IMR-90 (cell line): ENCODE results near the gene PRR5. TPM values are rescaled to one million over a fixed set of nuclear protein-coding genes. Genes with fewer than 3 reads are reported as not detected.

ENCODE experiments used
- ATAC-seq: fragments of 200-7000 bp; cut with Tn5 transposase; 2 replicates; pipeline ENCODE4 v1.9.1; 2020; ENCODE audit warnings: low read depth, mild to moderate bottlenecking, moderate library complexity
- BruUV-seq: library from RNA; stranded (reverse); fragments of 400-500 nt; replicated peaks from 2 replicates; lab custom pipeline; 2021; lab: Mats Ljungman, UMichigan
- CTCF ChIA-PET: fragments of 300-600 bp; formaldehyde crosslinking; extraction: SDS; loops from one replicate; lab custom pipeline; 2021; ENCODE audit warnings: antibody characterized with exemption; lab: Yijun Ruan, JAX
- POLR2A ChIA-PET: fragments of 300-600 bp; sonication (Branson Sonifier 250); formaldehyde crosslinking; loops from one replicate; lab custom pipeline; 2022; ENCODE audit warnings: antibody characterized with exemption; ENCODE audit not compliant: unreplicated experiment; lab: Charles Lee
- DNase-seq: peaks from one replicate; pipeline ENCODE4 v3.0.0; 2013
- H2AFZ ChIP-seq: replicated peaks from 2 replicates; pipeline ENCODE3; 2013; ENCODE audit warnings: low read length, mild to moderate bottlenecking; ENCODE audit not compliant: poor library complexity
- H2AK5ac ChIP-seq: 2 replicates; pipeline ENCODE4 v1.6.1; 2013; ENCODE audit warnings: low read depth, low read length, inconsistent platforms
- H2AK9ac ChIP-seq: replicated peaks from 2 replicates; pipeline ENCODE3; 2013; ENCODE audit warnings: mild to moderate bottlenecking, low read depth, low read length, moderate library complexity; ENCODE audit not compliant: poor library complexity
- H2BK120ac ChIP-seq: 2 replicates; pipeline ENCODE4 v1.6.1; 2013; ENCODE audit warnings: low read depth, low read length, inconsistent platforms
- H2BK15ac ChIP-seq: 3 replicates; pipeline ENCODE4 v1.6.1; 2013; ENCODE audit warnings: low read depth, low read length, inconsistent platforms
- H2BK20ac ChIP-seq: 2 replicates; pipeline ENCODE4 v1.6.1; 2013; ENCODE audit warnings: low read depth, mild to moderate bottlenecking, inconsistent platforms, low read length, moderate library complexity
- H2BK5ac ChIP-seq: 2 replicates; pipeline ENCODE4 v1.6.1; 2013; ENCODE audit warnings: mild to moderate bottlenecking, low read depth, low read length, inconsistent platforms; ENCODE audit not compliant: poor library complexity, severe bottlenecking
- H3K14ac ChIP-seq: replicated peaks from 2 replicates; pipeline ENCODE4 v1.6.1; 2013; ENCODE audit warnings: low read depth, low read length, inconsistent platforms
- H3K18ac ChIP-seq: 2 replicates; pipeline ENCODE4 v1.6.1; 2013; ENCODE audit warnings: low read depth, low read length, control low read depth
- H3K23ac ChIP-seq: 2 replicates; pipeline ENCODE4 v1.6.1; 2013; ENCODE audit warnings: low read depth, low read length, inconsistent platforms
- H3K27ac ChIP-seq: 2 replicates; pipeline ENCODE4 v1.5.1; 2013; ENCODE audit warnings: mild to moderate bottlenecking, control low read depth, low read length; ENCODE audit not compliant: insufficient read depth
- H3K27me3 ChIP-seq: 2 replicates; pipeline ENCODE4 v1.6.1; 2013; ENCODE audit warnings: low read length; ENCODE audit not compliant: control insufficient read depth, insufficient read depth
- H3K36me3 ChIP-seq: 2 replicates; pipeline ENCODE4 v1.6.1; 2013; ENCODE audit warnings: low read length, mixed read lengths; ENCODE audit not compliant: control insufficient read depth, insufficient read depth
- H3K4ac ChIP-seq: 2 replicates; pipeline ENCODE4 v1.6.1; 2013; ENCODE audit warnings: low read depth, low read length, inconsistent platforms
- H3K4me1 ChIP-seq: 2 replicates; pipeline ENCODE4 v1.6.1; 2013; ENCODE audit warnings: low read length, mixed read lengths; ENCODE audit not compliant: control insufficient read depth, insufficient read depth
- H3K4me2 ChIP-seq: 2 replicates; pipeline ENCODE4 v1.6.1; 2013; ENCODE audit warnings: low read depth, mild to moderate bottlenecking, control low read depth, low read length, moderate library complexity
- H3K4me3 ChIP-seq: 2 replicates; pipeline ENCODE4 v1.5.1; 2013; ENCODE audit warnings: low read depth, mild to moderate bottlenecking, control low read depth, low read length, moderate library complexity; ENCODE audit not compliant: insufficient read depth
- H3K56ac ChIP-seq: 2 replicates; pipeline ENCODE4 v1.6.1; 2013; ENCODE audit warnings: low read length, inconsistent platforms; ENCODE audit not compliant: insufficient read depth; ENCODE audit errors: extremely low read depth
- H3K79me1 ChIP-seq, 2 experiments: 2 replicates each; pipeline ENCODE4 v1.6.1; 2013; ENCODE audit warnings: low read length in 2 of 2, inconsistent platforms in 1 of 2, low read depth in 1 of 2
- H3K9ac ChIP-seq: 2 replicates; pipeline ENCODE4 v1.6.1; 2013; ENCODE audit warnings: low read depth, low read length, control low read depth
- H3K9me1 ChIP-seq: 2 replicates; pipeline ENCODE4 v1.6.1; 2013; ENCODE audit warnings: low read length, inconsistent platforms; ENCODE audit not compliant: insufficient read depth
- H3K9me3 ChIP-seq: 2 replicates; pipeline ENCODE4 v1.6.1; 2013; ENCODE audit warnings: low read length; ENCODE audit not compliant: control insufficient read depth, insufficient read depth
- H4K20me1 ChIP-seq: 2 replicates; pipeline ENCODE4 v1.6.1; 2013; ENCODE audit warnings: low read length, inconsistent platforms; ENCODE audit not compliant: insufficient read depth
- H4K5ac ChIP-seq: 2 replicates; pipeline ENCODE4 v1.6.1; 2013; ENCODE audit warnings: mild to moderate bottlenecking, low read depth, low read length, control low read depth
- H4K8ac ChIP-seq, 2 experiments: 2 replicates each; pipeline ENCODE4 v1.6.1; 2013; ENCODE audit warnings: low read depth in 2 of 2, low read length in 2 of 2, control low read depth in 1 of 2, inconsistent platforms in 1 of 2
- H4K91ac ChIP-seq: 2 replicates; pipeline ENCODE4 v1.6.1; 2013; ENCODE audit warnings: low read depth, low read length, inconsistent platforms; ENCODE audit not compliant: insufficient read depth
- FOS ChIP-seq: fragments of 150-350 bp; IDR thresholded peaks from 2 replicates; pipeline ENCODE4 v1.6.1; 2016; ENCODE audit warnings: low read depth, low read length
- MAZ ChIP-seq: IDR thresholded peaks from 2 replicates; pipeline ENCODE4 v1.6.1; 2012; ENCODE audit warnings: low read depth, mild to moderate bottlenecking, low read length, improper control_type of control experiment, moderate library complexity, borderline replicate concordance
- RAD21 ChIP-seq: IDR thresholded peaks from 2 replicates; pipeline ENCODE4 v1.6.1; 2012; ENCODE audit warnings: low read length, improper control_type of control experiment
- WGBS, 2 experiments: methylation state at CpG; one replicate each; pipeline versions ENCODE4 v1.1.5 to v1.1.7; 2013; ENCODE audit warnings: missing lambda C conversion rate in 2 of 2; ENCODE audit not compliant: insufficient read length in 1 of 2; ENCODE audit errors: extremely low coverage in 2 of 2; 5-methylcytosine and 5-hydroxymethylcytosine counted together
- dilution Hi-C: fragments of 300-500 bp; cut with HindIII; formaldehyde crosslinking; loops from one replicate; pipeline ENCODE4 v1.14.3; 2018; ENCODE audit warnings: low sequenced_read_pairs; ENCODE audit not compliant: unreplicated experiment
- in situ Hi-C: fragments of 300-500 bp; cut with MboI; formaldehyde crosslinking; loops from 3 replicates; pipeline ENCODE4 v1.14.3; 2019; ENCODE audit warnings: low sequenced_read_pairs, inconsistent platforms, mixed read lengths
- intact Hi-C: fragments of 100-400 bp; cut with micrococcal nuclease; formaldehyde crosslinking; loops from 2 replicates; pipeline ENCODE4 v1.10.0; 2022
- polyA plus RNA-seq, 3 experiments: library from polyadenylated mRNA; depleted of rRNA; stranded (reverse); fragments of >200 nt; gene quantifications; 2 replicates each; pipeline ENCODE4 v1.2.3, GENCODE V29; 2012; ENCODE audit warnings: low replicate concordance in 1 of 3
- total RNA-seq: library from RNA; depleted of rRNA; stranded (reverse); fragments of >200 nt; gene quantifications from 2 replicates; pipeline ENCODE4 v1.2.3, GENCODE V29; 2012

The PRR5 gene
- total and polyA plus RNA-seq, 2 of the 4 experiments (the other 2 are of a cell fraction): 8.1 to 24.3 TPM

- Histone ChIP-seq H2AK9ac (no peak overlapping the region), H3K4me1 (peaks cover 7% of the 10 kb centered on the region), H3K9me3 (no peaks in the 10 kb centered on the region), H3K27me3 (no peaks in the 10 kb centered on the region), H3K36me3 (peaks cover 10% of the 10 kb centered on the region; the same call in 1 of the 2 replicates), H3K79me1 (peaks cover 6 to 10% of the 10 kb centered on the region in 2 experiments; a peak in 2 of 4 replicates), H4K8ac (no peak overlapping the region), H4K20me1 (peaks cover 20% of the 10 kb centered on the region), H3K27ac (no peak overlapping the region), H2BK5ac (no peak overlapping the region), H2AK5ac (no peak overlapping the region), H3K4me3 (no peak overlapping the region), H3K23ac (no peak overlapping the region), H4K5ac (no peak overlapping the region), H3K4ac (no peak overlapping the region), H4K91ac (no peak overlapping the region), H3K14ac (no peak overlapping the region), H3K9me1 (peaks cover 5% of the 10 kb centered on the region; the same call in 1 of the 2 replicates), H3K9ac (no peak overlapping the region), H3K4me2 (no peak overlapping the region), H2BK20ac (no peak overlapping the region), H2AFZ (no peak overlapping the region), H3K18ac (no peak overlapping the region), H2BK120ac (no peak overlapping the region), H3K56ac (no peak overlapping the region), H2BK15ac (no peak overlapping the region)
- dilution Hi-C loops (no loop called here), intact Hi-C loops (no loop called here), in situ Hi-C loops (no loop called here)
- ATAC-seq (no peak), DNase-seq (no peak)
- ChIA-PET POLR2A (no interaction called here), CTCF (no interaction called here)
- TF ChIP-seq RAD21 (no peak), MAZ (no peak), FOS (no peak)
- no TSS peak for BruUV-seq
- 74% methylated on average over 12 of the region's 23 CpGs; no CpG with 5 or more reads in 1 of the 2 experiments for WGBS, 2 experiments
Measured at GRCh38 chr22:44711690-44712555, 9.9 kb downstream of the PRR5 start.
